Erythroblast (primary cell): ENCODE data around the gene RAB3C.

Source experiments
- GATA1 ChIP-seq: IDR thresholded peaks from 2 replicates; pipeline ENCODE4 v1.6.1; 2011; ENCODE audit warnings: low read depth, mild to moderate bottlenecking, control low read depth, low read length, moderate library complexity
- POLR2A ChIP-seq: IDR thresholded peaks from 2 replicates; pipeline ENCODE4 v1.6.1; 2011; ENCODE audit warnings: mild to moderate bottlenecking, low read length

DNA sequence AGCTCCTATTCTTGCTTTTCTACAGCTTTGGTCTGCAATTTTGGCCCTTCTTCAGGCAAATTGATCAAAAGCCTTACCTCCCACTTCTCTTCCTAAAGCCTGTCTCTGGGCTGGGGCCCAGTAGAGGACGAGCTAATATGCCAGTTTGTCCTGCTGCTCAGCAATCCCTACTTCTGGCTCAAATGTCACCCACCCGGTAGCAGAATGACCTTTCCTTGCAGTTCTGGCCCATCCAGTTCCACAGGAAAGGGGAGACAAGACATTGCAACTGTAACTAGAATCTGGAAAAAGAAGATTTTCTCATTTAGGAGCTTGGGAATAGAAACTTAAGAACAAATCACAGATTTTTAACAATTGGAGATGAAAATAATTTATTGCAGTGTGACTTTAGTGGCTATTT, 261.5 kb downstream of the RAB3C start:
- TF ChIP-seq POLR2A: no peak
- TF ChIP-seq GATA1: no peak
